HG02623 (cell line): ENCODE results near the gene MIEF1.

Source experiments
- ATAC-seq: cut with Tn5 transposase; IDR thresholded peaks from one replicate; pipeline ENCODE4 v1.9.1; 2021; ENCODE audit warnings: moderate library complexity; ENCODE audit not compliant: unreplicated experiment

Gene MIEF1

DNA sequence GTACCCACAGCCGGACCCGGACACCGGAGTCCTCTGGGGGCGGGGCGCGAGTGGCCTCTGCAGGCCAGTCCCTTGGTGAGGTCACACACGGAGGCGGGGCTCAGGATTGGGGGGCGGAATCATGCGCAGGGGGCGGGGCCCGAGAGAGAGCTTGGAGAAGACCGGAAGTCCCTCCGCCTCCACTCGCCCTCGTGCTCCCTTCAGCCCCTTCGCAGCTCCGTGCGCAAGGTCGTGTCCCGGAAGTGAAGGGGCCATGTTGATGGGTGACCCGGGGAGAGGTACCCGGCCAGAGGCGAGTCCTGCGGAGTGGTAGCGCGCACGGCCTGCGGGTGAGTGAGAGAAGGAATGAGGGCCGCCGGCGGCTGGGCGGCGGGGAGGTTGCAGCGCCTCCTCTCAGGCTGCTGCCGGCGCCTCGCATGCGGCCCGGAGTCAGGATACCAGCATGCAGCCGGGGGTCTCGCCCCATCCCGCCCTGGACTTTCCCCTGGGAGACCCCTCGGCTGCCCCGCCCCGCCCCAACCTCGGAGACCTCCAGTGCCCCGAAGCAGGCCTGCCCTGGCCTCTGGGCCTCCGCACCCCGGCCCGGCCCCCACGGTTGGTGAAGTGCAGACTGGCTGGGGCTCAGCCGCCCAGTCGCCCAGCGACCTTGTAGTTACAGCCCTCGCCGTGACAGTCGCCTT is at the start of gene MIEF1:
Gene MIEF1, plus strand, starts transcription at position 182 of the 680 bp plus-strand sequence. CDS start 9,005 bp downstream, outside the sequence.
- peak; percentile 83 for ATAC-seq

DNA sequence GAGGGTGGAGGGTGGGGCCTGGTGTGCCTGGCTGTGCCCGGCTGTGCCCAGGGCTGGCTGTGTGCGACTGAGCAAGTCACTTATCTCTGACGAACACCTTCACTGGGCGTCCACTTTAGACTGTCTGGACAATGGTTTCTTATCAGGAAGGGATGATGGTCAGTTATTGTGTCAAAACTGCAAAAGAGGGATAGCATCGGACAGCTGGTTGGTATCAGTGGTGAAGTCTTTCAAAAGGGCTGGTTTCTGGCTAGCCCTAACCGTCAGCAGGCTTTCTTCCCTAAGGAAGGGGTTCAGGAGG is 49.4 kb upstream of the MIEF1 start:
- ATAC-seq: no peak

GRCh38 chr22:39453765-39454378 is 48.2 kb upstream of the MIEF1 start:
- no peak for ATAC-seq

GRCh38 chr22:39454385-39454871 is 47.7 kb upstream of the MIEF1 start:
- ATAC-seq: no peak

GRCh38 chr22:39456522-39457197 is 45.4 kb upstream of the MIEF1 start, which contains the start of gene MGAT3:
Gene MGAT3, plus strand, starts transcription at chr22:39457012. Its CDS starts 30,336 bp downstream, at chr22:39487348.
- no peak for ATAC-seq

DNA sequence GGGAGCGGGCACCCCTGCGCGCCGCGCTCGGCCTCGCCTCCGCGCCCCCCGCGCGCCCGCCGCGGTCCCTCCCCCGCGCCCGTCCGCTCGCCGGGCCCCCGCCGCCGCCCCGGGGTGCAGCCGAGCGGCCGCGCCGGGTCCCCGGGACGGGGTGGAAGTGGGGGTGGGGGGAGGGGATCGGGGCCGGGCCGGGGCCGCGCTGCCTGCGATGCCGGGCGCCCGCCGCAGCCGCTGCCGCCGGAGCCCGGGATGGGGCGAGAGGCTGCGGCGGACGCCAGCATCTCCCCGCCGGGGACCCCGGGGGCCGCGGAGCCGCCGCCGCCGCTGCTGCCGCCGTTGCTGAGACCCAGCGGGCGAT is 44.9 kb upstream of the MIEF1 start:
- no peak for ATAC-seq

GRCh38 chr22:39457556-39458443 is 44.3 kb upstream of the MIEF1 start:
- no peak for ATAC-seq

DNA sequence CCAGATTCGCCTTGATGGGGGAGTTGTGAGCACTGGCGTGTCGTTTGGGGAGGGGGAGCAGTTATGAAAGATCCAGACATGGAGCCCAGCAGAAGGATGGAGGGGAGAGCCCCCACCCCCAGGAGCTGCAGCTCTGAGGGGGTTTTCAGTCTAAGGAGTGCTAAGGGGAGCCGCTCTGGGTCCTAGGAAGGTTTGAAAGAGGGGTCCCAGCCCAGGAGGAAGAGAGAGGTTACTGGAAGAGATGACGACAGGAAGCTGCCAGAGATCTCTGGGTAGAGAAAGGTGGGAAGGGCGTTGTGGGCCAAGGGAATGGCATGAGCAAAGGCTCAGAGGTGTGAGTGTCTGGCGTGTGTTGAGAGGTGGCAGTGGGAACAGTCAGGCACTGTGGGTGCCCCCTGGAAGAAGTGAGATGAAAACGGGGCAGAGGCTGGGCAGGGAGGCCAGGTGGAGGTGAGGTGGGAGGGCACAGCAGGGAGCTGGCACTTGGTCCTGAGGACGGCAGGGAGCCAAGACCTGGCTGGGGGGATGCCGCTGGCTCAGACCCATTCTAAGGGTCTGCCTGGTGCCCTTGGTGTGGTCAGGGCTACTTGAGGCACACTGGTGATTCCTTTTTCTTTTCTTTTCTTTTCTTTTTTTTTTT is 43.5 kb upstream of the MIEF1 start:
- no peak for ATAC-seq

GRCh38 chr22:39459681-39460080 is 42.4 kb upstream of the MIEF1 start:
- ATAC-seq: no peak

DNA sequence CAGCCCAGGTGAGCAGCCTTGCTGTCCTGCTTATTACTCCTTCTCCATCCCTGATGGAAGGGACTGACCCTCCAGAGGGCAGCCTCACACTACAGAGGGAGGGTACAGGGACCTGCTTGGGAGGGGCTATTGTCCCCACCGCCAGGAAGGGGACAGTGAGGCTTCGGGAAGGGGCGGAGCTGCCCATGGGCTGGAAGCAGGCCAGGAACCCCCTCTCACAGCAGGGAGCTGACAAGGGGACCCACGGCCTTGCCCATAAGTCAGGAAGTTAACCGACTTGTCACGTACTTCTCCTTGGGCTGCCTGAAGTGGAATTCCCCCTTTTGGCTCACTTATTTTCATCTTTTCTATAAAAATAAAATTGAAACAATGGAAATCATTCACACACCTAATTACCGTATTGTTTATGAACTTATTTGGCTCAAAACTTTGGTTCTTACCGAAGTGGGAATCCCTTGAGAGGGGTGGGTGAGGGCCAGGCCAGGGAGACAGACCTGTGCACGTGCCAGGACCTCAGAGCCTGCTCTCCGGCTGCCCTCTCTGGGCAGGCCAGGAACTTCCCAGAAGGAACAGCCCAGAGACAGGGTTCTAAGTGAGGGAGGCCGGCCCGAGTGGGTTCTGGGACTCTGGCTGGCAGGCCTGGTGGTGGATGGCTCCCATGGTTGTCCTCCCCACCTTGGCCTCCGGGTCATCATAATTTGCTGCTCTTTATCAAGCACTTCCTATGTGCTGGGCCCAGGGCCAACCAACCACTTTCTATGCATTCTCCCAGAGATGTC is 39.5 kb upstream of the MIEF1 start:
- no peak for ATAC-seq

- ATAC-seq: no peak
These were observed 38.8 kb upstream of the MIEF1 start for GRCh38 chr22:39463277-39463676.

DNA sequence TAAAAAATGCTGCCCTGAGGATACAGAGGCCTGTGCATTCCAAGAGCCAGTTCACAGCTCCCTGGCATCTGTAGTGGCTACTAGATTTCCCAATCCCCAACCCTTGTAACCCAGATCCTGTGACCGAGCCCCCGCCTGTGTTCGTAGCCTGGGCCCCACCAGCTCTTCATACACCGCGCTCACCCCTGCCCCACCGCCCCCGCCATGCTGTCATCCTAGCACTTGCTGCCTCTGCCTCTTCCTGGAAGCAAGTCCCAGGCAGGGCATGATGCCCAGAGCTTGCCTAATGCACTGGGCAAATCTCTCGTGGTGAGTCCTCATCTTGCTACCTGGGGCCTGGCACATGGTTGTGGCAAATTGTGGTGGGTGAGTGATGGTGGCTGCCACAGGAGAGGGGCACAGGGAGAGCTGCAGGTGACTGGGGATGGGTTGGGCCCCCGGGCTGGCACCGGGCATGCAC is 38.1 kb upstream of the MIEF1 start:
- ATAC-seq: no peak

DNA sequence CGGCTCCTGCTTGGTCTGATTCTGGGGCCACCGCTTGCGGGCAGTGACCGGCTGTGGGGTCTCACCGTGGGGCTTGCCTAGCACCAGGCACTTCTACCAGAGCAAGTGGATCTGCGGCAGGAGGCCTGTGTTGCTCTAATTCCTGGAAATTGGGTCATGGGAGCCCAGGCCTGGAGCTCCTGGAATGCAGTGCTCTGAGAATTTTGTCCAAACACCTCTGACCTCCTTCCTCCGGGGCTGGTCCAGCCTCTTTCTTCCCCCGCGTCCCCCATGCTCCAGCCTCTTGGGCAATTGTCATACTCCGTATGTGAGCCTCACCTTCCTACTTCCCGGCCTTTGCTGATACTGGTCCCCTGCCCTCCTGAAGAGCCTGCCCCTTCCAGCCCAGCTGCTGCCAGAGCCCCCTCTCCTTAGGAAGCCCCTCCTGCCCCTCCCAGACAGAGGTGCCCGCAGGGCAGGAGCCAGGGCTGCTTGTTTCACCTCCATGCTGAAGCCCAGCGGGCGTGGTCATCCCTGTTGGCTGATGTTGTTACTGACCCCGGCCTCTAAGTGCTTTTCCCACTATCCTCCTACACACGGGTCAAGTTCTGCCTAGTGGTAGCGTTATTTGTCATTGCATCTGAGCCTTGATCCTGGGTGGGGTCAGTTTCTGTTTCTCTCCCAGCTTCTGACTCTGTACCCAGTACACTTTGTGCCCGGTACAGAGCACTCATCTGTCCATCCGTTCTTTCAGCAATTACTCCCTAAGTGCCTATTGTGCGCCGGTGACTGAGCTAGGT is 35.7 kb upstream of the MIEF1 start:
- ATAC-seq: no peak

GRCh38 chr22:39467390-39467895 is 34.6 kb upstream of the MIEF1 start:
- no peak for ATAC-seq

- ATAC-seq: no peak
These were observed 33.4 kb upstream of the MIEF1 start for GRCh38 chr22:39468487-39469325.

- ATAC-seq: no peak
These were observed 32.8 kb upstream of the MIEF1 start for GRCh38 chr22:39469326-39469680.

GRCh38 chr22:39469681-39470450 is 32.2 kb upstream of the MIEF1 start:
- no peak for ATAC-seq
